Stimulated activated naive CD4-positive, alpha-beta T cell (primary cell): ENCODE results near the gene CCDC201.
"Not testable (repeated sequence)": the region's sequence is repeated elsewhere in the genome, so short reads cannot be mapped to it uniquely, and the experiment has no call there.

Experiments
- DNase-seq, 6 experiments: peaks; one replicate each; lab custom pipeline; 2025; lab: John Stamatoyannopoulos, UW

Gene CCDC201

GRCh38 chr7:45817016-45817415, 55.9 kb downstream of the CCDC201 start:
- DNase-seq: not testable (repeated sequence)

- not testable (repeated sequence) for DNase-seq
Measured at GRCh38 chr7:45814216-45815118, 58.4 kb downstream of the CCDC201 start.

GRCh38 chr7:45813771-45814170, 59.1 kb downstream of the CCDC201 start:
- DNase-seq: not testable (repeated sequence)

- DNase-seq: no peak
Measured at GRCh38 chr7:45812946-45813345, 59.9 kb downstream of the CCDC201 start.

- DNase-seq: not testable (repeated sequence)
Measured at GRCh38 chr7:45811652-45812234, 61.1 kb downstream of the CCDC201 start.

GRCh38 chr7:45810451-45811005, 62.4 kb downstream of the CCDC201 start:
- not testable (repeated sequence) for DNase-seq
